ENCODE measurements around the gene CEBPZ. TPM values are rescaled to one million over a fixed set of nuclear protein-coding genes. Genes with fewer than 3 reads are reported as not detected.

The CEBPZ gene
- total RNA-seq, 2 experiments from 2014 or later = 34.9 to 57.2 TPM

DNA sequence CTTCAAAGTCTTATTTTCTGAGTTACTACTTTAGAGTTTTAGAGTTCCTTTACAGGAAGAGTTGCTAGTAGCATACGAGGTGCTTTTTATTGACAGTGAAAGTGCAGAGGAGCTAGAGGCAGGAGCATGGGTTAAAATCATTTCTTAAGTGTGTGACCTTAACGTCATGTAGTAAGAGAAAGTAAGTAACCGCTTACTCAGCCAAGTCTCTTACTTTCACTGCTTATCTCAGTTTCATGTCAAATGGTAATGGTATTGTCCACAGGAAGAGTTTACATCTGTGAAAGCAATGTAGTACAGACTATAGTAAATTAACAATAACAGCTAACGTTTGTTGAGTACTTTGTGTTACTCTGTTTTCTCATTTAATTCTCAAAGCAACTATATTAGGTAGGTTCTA is 12.6 kb upstream of the CEBPZ start:
- H4K20me1 ChIP-seq (ENCODE audit: insufficient read depth, low read length) = no peaks in the 10 kb centered on the region
- ChIA-PET CTCF (ENCODE audit: unreplicated experiment) (no interaction called here), POLR2A (interaction anchor here (0.7 to 1.4 kb wide), 9 partner anchors 8 to 594 kb away, joined by 3 to 6 read pairs (median 3); no protein-coding TSS in a partner anchor)
- H2AFZ ChIP-seq (ENCODE audit: low read length) = no peak overlapping the region
- H3K4me2 ChIP-seq (ENCODE audit: low read length) = no peak overlapping the region
- no peaks in the 10 kb centered on the region for H3K4me1 ChIP-seq (ENCODE audit: insufficient read depth, low read length, poor library complexity, severe bottlenecking)
- TF ChIP-seq, protein P1, sequence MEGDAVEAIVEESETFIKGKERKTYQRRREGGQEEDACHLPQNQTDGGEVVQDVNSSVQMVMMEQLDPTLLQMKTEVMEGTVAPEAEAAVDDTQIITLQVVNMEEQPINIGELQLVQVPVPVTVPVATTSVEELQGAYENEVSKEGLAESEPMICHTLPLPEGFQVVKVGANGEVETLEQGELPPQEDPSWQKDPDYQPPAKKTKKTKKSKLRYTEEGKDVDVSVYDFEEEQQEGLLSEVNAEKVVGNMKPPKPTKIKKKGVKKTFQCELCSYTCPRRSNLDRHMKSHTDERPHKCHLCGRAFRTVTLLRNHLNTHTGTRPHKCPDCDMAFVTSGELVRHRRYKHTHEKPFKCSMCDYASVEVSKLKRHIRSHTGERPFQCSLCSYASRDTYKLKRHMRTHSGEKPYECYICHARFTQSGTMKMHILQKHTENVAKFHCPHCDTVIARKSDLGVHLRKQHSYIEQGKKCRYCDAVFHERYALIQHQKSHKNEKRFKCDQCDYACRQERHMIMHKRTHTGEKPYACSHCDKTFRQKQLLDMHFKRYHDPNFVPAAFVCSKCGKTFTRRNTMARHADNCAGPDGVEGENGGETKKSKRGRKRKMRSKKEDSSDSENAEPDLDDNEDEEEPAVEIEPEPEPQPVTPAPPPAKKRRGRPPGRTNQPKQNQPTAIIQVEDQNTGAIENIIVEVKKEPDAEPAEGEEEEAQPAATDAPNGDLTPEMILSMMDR (conservative IDR thresholded peaks at IDR 0.05; ENCODE audit: low read length) = no peak
- TF ChIP-seq EZH2phosphoT487 (IDR thresholded peaks at IDR 0.05; ENCODE audit: borderline replicate concordance, low read depth, low read length) = no peak
- peaks cover 96% of the 10 kb centered on the region for H3K36me3 ChIP-seq (ENCODE audit: insufficient read depth, low read length)
- intact Hi-C loops (cut with micrococcal nuclease; ENCODE audit: unreplicated experiment) = no loop called here
- H3K27ac ChIP-seq (ENCODE audit: low read depth, low read length, poor library complexity, severe bottlenecking) = no peak overlapping the region
- no TSS peak for BruUV-seq (replicated peaks)
- H3K79me2 ChIP-seq (ENCODE audit: insufficient read depth, low read depth, low read length) = no peaks in the 10 kb centered on the region
- no peak overlapping the region for H3K4me3 ChIP-seq (ENCODE audit: low read depth, low read length, poor library complexity, severe bottlenecking)
- no peaks in the 10 kb centered on the region for H3K9me3 ChIP-seq (ENCODE audit: low read length)
- DNase-seq (ENCODE audit: low spot score) = no peak
- no peaks in the 10 kb centered on the region for H3K9me2 ChIP-seq (ENCODE audit: insufficient read depth, low read length)

DNA sequence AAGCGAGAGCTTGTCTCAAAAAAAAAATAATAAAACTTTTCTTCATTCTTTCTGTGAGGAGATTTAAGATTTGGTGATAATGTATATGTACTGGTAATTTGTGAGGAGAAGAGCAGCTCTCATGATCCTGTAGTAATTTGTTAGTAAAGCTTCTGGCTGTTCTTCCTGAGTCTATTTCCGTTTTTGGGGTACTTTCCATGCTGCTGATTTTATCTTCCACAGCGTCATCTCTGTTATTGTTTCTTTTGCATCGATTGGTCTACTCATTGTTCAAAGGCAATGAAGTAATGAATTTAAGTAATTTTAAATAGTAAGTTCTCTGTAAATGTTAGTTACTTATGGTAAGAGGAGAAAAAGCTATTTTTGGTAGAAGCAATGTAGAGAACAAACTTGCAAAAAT is 12.0 kb upstream of the CEBPZ start:
- DNase-seq (ENCODE audit: low spot score) = no peak
- Histone ChIP-seq H3K4me2 (ENCODE audit: low read length) (no peak overlapping the region), H3K9me2 (ENCODE audit: insufficient read depth, low read length) (no peaks in the 10 kb centered on the region), H3K36me3 (ENCODE audit: insufficient read depth, low read length) (peaks cover 96% of the 10 kb centered on the region), H2AFZ (ENCODE audit: low read length) (no peak overlapping the region), H3K4me1 (ENCODE audit: insufficient read depth, low read length, poor library complexity, severe bottlenecking) (no peaks in the 10 kb centered on the region), H3K79me2 (ENCODE audit: insufficient read depth, low read depth, low read length) (no peaks in the 10 kb centered on the region), H3K9me3 (ENCODE audit: low read length) (no peaks in the 10 kb centered on the region), H3K4me3 (ENCODE audit: low read depth, low read length, poor library complexity, severe bottlenecking) (no peak overlapping the region), H4K20me1 (ENCODE audit: insufficient read depth, low read length) (no peaks in the 10 kb centered on the region), H3K27ac (ENCODE audit: low read depth, low read length, poor library complexity, severe bottlenecking) (no peak overlapping the region)
- BruUV-seq (replicated peaks) = no TSS peak
- intact Hi-C loops (cut with micrococcal nuclease; ENCODE audit: unreplicated experiment) = no loop called here
- POLR2A ChIA-PET = interaction anchor here (0.6 to 1.0 kb wide), 4 partner anchors 43 to 642 kb away, joined by 3 to 4 read pairs (median 3); no protein-coding TSS in a partner anchor
- CTCF ChIA-PET (ENCODE audit: unreplicated experiment) = no interaction called here
- TF ChIP-seq EZH2phosphoT487 (IDR thresholded peaks at IDR 0.05; ENCODE audit: borderline replicate concordance, low read depth, low read length) = no peak
- TF ChIP-seq, protein P1 (conservative IDR thresholded peaks at IDR 0.05; ENCODE audit: low read length) = no peak

DNA sequence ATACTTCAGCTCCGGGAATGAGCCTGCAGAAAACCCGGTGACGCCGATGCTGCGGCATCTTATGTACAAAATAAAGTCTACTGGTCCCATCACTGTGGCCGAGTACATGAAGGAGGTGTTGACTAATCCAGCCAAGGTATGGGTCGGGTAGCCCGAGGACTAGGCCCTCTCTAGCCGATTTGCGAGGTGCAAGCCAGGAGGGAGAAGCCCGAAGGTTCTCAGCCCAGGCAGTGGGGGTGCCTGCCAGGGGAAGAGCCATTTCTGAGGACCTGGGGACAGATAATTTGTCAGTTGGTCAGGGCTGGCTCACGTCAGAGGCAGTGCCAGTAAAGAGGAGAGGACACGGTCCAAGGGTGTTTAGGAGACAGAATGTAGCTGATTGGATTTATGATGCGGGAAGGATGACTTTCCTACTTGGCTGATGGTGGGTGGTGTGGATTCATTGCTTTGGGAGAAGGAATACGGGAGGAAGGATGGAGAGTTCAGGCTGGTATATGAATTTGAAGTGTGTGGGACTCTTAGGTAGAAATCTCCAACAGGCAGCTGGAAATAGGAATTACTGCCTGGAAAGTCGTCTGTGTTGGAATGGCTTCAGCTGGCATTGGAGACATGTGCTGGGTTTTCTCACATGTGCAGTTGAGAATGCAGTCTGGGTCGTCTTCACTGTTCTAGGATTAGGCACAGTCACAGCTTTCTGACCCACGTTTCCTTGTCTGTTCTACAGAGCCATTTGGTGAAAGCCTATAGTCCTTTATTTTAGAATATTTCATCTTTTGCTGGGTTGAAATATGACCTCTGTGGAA is 936 bp upstream of the CEBPZ start:
- Histone ChIP-seq H3K27ac (ENCODE audit: low read depth, low read length, poor library complexity, severe bottlenecking) (peak overlapping the region; percentile 48), H3K4me3 (ENCODE audit: low read depth, low read length, poor library complexity, severe bottlenecking) (peak overlapping the region; percentile 92), H3K4me1 (ENCODE audit: insufficient read depth, low read length, poor library complexity, severe bottlenecking) (peaks cover 34% of the 10 kb centered on the region), H3K9me2 (ENCODE audit: insufficient read depth, low read length) (no peaks in the 10 kb centered on the region), H4K20me1 (ENCODE audit: insufficient read depth, low read length) (peaks cover 25% of the 10 kb centered on the region), H3K36me3 (ENCODE audit: insufficient read depth, low read length) (peaks cover 41% of the 10 kb centered on the region), H2AFZ (ENCODE audit: low read length) (peak overlapping the region; percentile 86), H3K79me2 (ENCODE audit: insufficient read depth, low read depth, low read length) (peaks cover 76% of the 10 kb centered on the region), H3K9me3 (ENCODE audit: low read length) (no peaks in the 10 kb centered on the region), H3K4me2 (ENCODE audit: low read length) (peak overlapping the region; percentile 99)
- intact Hi-C loops (cut with micrococcal nuclease; ENCODE audit: unreplicated experiment) = loop anchor here (5.0 kb wide), 1 partner anchor 160 kb away; no protein-coding TSS in a partner anchor
- TF ChIP-seq EZH2phosphoT487 (IDR thresholded peaks at IDR 0.05; ENCODE audit: borderline replicate concordance, low read depth, low read length) = no peak
- TF ChIP-seq, protein P1 (conservative IDR thresholded peaks at IDR 0.05; ENCODE audit: low read length) = no peak
- ChIA-PET POLR2A (interaction anchor here (0.8 to 2.6 kb wide), 9 partner anchors 10 to 147 kb away, joined by 3 to 7 read pairs (median 4); no protein-coding TSS in a partner anchor), CTCF (ENCODE audit: unreplicated experiment) (no interaction called here)
- BruUV-seq (replicated peaks) = no TSS peak
- peak; percentile 19 for DNase-seq (ENCODE audit: low spot score)
